ENCODE measurements around the gene CCDC12.
A peak's percentile ranks its signal among the peaks of the same experiment; 100 is the strongest.

CCDC12 gene

DNA sequence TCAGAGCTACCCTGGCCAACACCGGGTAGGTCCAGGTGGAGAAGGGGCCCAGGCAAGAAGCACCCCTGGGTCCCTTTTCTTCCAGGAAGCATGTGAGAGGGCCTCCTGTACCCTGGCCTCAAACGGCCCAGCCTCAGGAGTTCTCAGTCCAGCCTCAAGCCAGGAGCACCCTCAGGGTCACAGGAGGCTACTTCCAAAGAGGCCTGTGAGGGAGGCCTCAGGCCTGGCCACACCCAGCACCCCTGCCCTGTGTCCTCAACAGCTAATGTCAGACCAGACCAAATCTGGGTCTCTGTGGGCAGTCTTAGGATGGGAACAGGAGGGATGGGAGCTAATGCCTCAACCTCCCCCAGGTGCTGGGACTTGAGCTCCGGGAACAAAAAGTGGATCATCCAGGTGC, 75.5 kb downstream of the CCDC12 start:
- Histone ChIP-seq H3K4me3 (no peak overlapping the region), H3K27ac (no peak overlapping the region)
- TF ChIP-seq, protein P1, sequence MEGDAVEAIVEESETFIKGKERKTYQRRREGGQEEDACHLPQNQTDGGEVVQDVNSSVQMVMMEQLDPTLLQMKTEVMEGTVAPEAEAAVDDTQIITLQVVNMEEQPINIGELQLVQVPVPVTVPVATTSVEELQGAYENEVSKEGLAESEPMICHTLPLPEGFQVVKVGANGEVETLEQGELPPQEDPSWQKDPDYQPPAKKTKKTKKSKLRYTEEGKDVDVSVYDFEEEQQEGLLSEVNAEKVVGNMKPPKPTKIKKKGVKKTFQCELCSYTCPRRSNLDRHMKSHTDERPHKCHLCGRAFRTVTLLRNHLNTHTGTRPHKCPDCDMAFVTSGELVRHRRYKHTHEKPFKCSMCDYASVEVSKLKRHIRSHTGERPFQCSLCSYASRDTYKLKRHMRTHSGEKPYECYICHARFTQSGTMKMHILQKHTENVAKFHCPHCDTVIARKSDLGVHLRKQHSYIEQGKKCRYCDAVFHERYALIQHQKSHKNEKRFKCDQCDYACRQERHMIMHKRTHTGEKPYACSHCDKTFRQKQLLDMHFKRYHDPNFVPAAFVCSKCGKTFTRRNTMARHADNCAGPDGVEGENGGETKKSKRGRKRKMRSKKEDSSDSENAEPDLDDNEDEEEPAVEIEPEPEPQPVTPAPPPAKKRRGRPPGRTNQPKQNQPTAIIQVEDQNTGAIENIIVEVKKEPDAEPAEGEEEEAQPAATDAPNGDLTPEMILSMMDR (IDR thresholded peaks at IDR 0.05) = no peak
- DNase-seq (ENCODE audit: low spot score) = no peak

DNA sequence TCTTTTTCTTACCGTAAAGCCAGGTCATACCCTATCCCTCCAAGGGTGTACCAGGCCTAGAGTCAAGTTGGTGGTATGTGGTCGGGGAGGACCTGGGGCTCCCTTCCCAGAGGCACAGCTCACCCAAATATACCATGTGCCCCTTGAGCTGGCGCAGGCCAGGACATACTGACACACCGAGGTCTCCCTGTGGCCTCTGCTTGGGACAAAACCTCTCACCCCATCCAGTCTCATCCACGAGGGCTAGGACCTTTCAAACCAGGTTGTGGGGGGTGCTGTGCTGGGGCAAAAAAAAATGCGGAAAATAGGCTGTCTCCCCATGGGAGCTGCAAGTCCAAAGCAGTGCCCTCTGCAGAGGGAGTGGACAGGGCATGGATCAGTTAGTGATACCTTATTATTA, 76.2 kb downstream of the CCDC12 start:
- DNase-seq (ENCODE audit: low spot score) = no peak
- Histone ChIP-seq H3K27ac (no peak overlapping the region), H3K4me3 (no peak overlapping the region)
- TF ChIP-seq, protein P1 (IDR thresholded peaks at IDR 0.05) = no peak

GRCh38 chr3:46900007-46900292, 76.6 kb downstream of the CCDC12 start:
- no peak overlapping the region for H3K27ac ChIP-seq
- H3K4me3 ChIP-seq = no peak overlapping the region
- no peak for DNase-seq (ENCODE audit: low spot score)
- TF ChIP-seq, protein P1 (IDR thresholded peaks at IDR 0.05) = no peak

- Histone ChIP-seq H3K4me3 (peak overlapping the region; percentile 56), H3K27ac (no peak overlapping the region)
- TF ChIP-seq, protein P1 (IDR thresholded peaks at IDR 0.05) = no peak
- no peak for DNase-seq (ENCODE audit: low spot score)
These were observed 77.2 kb downstream of the CCDC12 start for GRCh38 chr3:46899151-46900006.

DNA sequence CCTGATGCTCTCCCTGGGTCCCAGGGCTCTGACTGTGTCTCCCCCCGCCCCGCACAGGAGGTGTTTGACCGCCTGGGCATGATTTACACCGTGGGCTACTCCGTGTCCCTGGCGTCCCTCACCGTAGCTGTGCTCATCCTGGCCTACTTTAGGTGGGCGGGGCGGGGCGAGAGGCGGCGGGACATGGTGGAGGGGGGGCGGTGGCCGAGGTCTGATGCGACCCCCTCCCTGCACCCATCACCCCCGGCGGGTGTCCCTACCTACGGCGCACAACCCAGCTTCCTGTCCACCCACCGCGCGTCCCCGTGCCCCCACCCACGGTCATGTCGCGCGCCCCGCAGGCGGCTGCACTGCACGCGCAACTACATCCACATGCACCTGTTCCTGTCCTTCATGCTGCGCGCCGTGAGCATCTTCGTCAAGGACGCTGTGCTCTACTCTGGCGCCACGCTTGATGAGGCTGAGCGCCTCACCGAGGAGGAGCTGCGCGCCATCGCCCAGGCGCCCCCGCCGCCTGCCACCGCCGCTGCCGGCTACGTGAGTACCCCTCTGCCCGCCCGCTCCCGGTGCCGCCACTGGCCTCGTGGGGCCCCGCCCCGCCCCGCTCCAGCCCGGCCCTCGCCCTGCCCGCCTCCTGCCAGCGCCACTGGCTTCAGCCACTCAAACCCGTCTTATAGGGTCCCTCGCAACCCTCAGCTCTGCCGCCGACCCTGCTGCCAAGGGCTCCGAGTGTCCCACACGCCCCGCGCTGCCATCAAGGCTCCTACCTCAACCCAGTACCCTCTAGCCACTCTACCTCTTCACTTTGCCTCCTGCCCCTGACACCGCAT, 78.0 kb downstream of the CCDC12 start:
- TF ChIP-seq, protein P1 (IDR thresholded peaks at IDR 0.05) = no peak
- Histone ChIP-seq H3K27ac (no peak overlapping the region), H3K4me3 (peak overlapping the region; percentile 56)
- DNase-seq (ENCODE audit: low spot score) = no peak

GRCh38 chr3:46897829-46898320, 78.7 kb downstream of the CCDC12 start:
- H3K4me3 ChIP-seq = no peak overlapping the region
- DNase-seq (ENCODE audit: low spot score) = no peak
- TF ChIP-seq, protein P1 (IDR thresholded peaks at IDR 0.05) = no peak
- no peak overlapping the region for H3K27ac ChIP-seq

Data from coronary artery (tissue), 2 donors.